ENCODE measurements around the gene ATP6V1B1. TPM values are rescaled to one million over a fixed set of nuclear protein-coding genes. Genes with fewer than 3 reads are reported as not detected.
A peak's percentile ranks its signal among the peaks of the same experiment; 100 is the strongest.

Gene ATP6V1B1
- total and polyA plus RNA-seq, 9 of the 15 experiments (the other 6 are each of a cell fraction or from before 2014, with no cell fraction given), result not detected

DNA sequence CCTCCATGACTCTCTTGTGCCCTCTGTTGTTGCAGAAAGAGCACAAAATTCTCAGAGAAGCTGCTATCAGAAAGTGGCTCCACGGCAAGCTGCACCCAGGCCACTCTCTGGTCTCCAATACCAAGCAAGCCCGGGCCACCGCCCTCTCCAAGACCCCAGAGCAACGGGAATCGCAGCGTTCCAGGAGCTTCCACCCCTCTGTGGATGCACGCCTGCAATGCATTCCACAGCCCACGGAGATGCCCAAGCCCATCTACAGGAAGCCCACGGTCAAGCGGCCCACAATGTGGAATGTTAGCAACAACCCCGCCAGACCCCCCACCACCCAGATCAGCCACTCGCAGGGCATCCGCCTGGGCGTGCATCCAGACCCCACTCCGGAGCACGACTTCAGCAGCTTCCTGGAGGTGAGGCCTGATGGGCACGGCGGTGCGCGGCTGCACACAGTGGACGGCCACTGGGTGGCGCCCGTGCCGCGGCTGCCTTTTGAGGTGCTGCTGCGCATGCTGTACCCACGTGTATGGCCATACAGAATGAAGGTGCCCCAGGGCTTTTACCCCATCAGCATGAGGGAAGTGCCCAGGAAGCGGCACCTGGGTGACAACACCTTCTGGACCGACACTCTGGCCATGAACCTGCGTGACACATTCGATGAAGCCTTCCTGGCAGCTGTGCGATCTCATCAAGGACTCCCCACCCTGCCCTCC, 49.0 kb downstream of the ATP6V1B1 start (continued):
- TF ChIP-seq, protein P1, sequence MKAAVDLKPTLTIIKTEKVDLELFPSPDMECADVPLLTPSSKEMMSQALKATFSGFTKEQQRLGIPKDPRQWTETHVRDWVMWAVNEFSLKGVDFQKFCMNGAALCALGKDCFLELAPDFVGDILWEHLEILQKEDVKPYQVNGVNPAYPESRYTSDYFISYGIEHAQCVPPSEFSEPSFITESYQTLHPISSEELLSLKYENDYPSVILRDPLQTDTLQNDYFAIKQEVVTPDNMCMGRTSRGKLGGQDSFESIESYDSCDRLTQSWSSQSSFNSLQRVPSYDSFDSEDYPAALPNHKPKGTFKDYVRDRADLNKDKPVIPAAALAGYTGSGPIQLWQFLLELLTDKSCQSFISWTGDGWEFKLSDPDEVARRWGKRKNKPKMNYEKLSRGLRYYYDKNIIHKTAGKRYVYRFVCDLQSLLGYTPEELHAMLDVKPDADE (conservative IDR thresholded peaks at IDR 0.05; ENCODE audit: control insufficient read depth, low read depth, low read length), result peak; percentile 46; the same call in 1 of the 2 replicates
- no peak for TF ChIP-seq KHSRP (IDR thresholded peaks at IDR 0.05)
- TF ChIP-seq ZNF41 (CRISPR knock-in tag; conservative IDR thresholded peaks at IDR 0.05), result no peak
- TF ChIP-seq ZNF77 (CRISPR knock-in tag; IDR thresholded peaks at IDR 0.05), result no peak
- no peak for TF ChIP-seq SP1 (CRISPR knock-in tag; IDR thresholded peaks at IDR 0.05)
- TF ChIP-seq, protein P2, sequence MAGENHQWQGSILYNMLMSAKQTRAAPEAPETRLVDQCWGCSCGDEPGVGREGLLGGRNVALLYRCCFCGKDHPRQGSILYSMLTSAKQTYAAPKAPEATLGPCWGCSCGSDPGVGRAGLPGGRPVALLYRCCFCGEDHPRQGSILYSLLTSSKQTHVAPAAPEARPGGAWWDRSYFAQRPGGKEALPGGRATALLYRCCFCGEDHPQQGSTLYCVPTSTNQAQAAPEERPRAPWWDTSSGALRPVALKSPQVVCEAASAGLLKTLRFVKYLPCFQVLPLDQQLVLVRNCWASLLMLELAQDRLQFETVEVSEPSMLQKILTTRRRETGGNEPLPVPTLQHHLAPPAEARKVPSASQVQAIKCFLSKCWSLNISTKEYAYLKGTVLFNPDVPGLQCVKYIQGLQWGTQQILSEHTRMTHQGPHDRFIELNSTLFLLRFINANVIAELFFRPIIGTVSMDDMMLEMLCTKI (IDR thresholded peaks at IDR 0.05; ENCODE audit: partially characterized antibody), result no peak
- TF ChIP-seq TAL1 (IDR thresholded peaks at IDR 0.05), result no peak
- no peak for TF ChIP-seq ZNF24 (IDR thresholded peaks at IDR 0.05)
- no peak for TF ChIP-seq FOXK1 (CRISPR knock-in tag; IDR thresholded peaks at IDR 0.05; ENCODE audit: borderline replicate concordance)
- TF ChIP-seq, protein P3, sequence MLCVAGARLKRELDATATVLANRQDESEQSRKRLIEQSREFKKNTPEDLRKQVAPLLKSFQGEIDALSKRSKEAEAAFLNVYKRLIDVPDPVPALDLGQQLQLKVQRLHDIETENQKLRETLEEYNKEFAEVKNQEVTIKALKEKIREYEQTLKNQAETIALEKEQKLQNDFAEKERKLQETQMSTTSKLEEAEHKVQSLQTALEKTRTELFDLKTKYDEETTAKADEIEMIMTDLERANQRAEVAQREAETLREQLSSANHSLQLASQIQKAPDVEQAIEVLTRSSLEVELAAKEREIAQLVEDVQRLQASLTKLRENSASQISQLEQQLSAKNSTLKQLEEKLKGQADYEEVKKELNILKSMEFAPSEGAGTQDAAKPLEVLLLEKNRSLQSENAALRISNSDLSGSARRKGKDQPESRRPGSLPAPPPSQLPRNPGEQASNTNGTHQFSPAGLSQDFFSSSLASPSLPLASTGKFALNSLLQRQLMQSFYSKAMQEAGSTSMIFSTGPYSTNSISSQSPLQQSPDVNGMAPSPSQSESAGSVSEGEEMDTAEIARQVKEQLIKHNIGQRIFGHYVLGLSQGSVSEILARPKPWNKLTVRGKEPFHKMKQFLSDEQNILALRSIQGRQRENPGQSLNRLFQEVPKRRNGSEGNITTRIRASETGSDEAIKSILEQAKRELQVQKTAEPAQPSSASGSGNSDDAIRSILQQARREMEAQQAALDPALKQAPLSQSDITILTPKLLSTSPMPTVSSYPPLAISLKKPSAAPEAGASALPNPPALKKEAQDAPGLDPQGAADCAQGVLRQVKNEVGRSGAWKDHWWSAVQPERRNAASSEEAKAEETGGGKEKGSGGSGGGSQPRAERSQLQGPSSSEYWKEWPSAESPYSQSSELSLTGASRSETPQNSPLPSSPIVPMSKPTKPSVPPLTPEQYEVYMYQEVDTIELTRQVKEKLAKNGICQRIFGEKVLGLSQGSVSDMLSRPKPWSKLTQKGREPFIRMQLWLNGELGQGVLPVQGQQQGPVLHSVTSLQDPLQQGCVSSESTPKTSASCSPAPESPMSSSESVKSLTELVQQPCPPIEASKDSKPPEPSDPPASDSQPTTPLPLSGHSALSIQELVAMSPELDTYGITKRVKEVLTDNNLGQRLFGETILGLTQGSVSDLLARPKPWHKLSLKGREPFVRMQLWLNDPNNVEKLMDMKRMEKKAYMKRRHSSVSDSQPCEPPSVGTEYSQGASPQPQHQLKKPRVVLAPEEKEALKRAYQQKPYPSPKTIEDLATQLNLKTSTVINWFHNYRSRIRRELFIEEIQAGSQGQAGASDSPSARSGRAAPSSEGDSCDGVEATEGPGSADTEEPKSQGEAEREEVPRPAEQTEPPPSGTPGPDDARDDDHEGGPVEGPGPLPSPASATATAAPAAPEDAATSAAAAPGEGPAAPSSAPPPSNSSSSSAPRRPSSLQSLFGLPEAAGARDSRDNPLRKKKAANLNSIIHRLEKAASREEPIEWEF (CRISPR knock-in tag; IDR thresholded peaks at IDR 0.05), result no peak
- TF ChIP-seq NCOA2 (IDR thresholded peaks at IDR 0.05; ENCODE audit: partially characterized antibody in 2 of 2), result no peak
- TF ChIP-seq, protein P4, sequence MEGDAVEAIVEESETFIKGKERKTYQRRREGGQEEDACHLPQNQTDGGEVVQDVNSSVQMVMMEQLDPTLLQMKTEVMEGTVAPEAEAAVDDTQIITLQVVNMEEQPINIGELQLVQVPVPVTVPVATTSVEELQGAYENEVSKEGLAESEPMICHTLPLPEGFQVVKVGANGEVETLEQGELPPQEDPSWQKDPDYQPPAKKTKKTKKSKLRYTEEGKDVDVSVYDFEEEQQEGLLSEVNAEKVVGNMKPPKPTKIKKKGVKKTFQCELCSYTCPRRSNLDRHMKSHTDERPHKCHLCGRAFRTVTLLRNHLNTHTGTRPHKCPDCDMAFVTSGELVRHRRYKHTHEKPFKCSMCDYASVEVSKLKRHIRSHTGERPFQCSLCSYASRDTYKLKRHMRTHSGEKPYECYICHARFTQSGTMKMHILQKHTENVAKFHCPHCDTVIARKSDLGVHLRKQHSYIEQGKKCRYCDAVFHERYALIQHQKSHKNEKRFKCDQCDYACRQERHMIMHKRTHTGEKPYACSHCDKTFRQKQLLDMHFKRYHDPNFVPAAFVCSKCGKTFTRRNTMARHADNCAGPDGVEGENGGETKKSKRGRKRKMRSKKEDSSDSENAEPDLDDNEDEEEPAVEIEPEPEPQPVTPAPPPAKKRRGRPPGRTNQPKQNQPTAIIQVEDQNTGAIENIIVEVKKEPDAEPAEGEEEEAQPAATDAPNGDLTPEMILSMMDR (IDR thresholded peaks at IDR 0.05 in 2 of 3, conservative IDR thresholded peaks at IDR 0.05 in 1 of 3; ENCODE audit: insufficient read depth in 2 of 3, low read depth in 1 of 3, low read length in 3 of 3), result peak; percentile 74 to 79 (median 77)
- no peak for TF ChIP-seq JUNB (CRISPR knock-in tag; conservative IDR thresholded peaks at IDR 0.05)
- TF ChIP-seq CREB1 (IDR thresholded peaks at IDR 0.05), result no peak
- TF ChIP-seq CREB1 (CRISPR knock-in tag; IDR thresholded peaks at IDR 0.05), result 0 out of 2 replicates have a peak, but pooled peaks have one; percentile 28
- TF ChIP-seq POU5F1 (IDR thresholded peaks at IDR 0.05; ENCODE audit: borderline replicate concordance, low read depth, low read length, partially characterized antibody), result no peak
